K562 treated with DMSO at 1 percent for 4 hours (cell line): ENCODE data around the gene CCDC154. TPM values are rescaled to one million over a fixed set of nuclear protein-coding genes. Genes with fewer than 3 reads are reported as not detected.

ENCODE experiments used
- total RNA-seq: library from RNA; unstranded; fragments of 300-600 nt; gene quantifications from 2 replicates; pipeline ENCODE4 v1.2.3, GENCODE V29; 2022; ENCODE audit not compliant: insufficient read depth

CCDC154 gene, protein sequence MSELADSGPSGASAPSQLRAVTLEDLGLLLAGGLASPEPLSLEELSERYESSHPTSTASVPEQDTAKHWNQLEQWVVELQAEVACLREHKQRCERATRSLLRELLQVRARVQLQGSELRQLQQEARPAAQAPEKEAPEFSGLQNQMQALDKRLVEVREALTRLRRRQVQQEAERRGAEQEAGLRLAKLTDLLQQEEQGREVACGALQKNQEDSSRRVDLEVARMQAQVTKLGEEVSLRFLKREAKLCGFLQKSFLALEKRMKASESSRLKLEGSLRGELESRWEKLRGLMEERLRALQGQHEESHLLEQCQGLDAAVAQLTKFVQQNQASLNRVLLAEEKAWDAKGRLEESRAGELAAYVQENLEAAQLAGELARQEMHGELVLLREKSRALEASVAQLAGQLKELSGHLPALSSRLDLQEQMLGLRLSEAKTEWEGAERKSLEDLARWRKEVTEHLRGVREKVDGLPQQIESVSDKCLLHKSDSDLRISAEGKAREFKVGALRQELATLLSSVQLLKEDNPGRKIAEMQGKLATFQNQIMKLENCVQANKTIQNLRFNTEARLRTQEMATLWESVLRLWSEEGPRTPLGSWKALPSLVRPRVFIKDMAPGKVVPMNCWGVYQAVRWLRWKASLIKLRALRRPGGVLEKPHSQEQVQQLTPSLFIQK
- total RNA-seq: 0.69 TPM in 1 of 2 replicates, not detected in the other

DNA sequence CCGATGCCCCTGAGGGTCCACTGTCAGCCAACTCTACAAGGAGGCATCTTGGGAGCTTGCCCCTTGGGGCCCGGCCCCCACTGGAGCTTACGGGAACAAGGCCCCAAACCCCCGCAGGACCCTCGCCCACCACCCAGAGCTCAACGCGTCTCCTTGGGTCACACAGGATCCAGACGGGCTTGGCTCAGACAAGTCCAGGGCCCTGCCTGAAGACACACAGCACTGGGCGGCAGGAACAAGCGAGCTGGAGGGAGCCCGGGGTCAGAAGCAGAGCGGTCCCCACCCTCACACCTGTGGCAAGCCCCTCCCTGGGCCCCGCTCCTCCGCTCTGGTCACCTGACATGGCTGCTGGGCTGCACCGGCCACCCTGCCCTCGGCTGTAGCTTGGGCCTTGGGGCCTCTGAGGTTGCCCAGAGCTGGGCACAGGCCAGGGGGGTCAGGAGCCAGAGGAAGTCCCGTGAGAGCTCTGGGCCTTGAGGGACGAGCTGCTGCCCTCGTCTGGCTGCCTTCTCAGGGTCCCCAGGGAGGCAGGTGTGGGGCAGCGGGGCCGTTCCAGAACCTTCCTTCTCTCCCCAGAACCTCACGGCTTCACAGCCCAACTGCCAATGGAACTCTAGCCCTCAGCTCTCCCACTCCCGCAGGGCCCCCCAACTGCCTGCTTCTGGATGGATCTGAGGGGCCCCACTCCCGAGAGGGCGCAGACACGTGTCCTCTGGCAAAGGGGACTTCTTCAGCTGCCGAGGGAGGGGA is at the start of gene CCDC154:
TSS of gene CCDC154 (minus strand) at position 577 of the 750 bp plus-strand sequence. CDS start at position 343, 234 bp downstream.

GRCh38 chr16:1492923-1493745 is 48.8 kb upstream of the CCDC154 start, which contains the start of gene TELO2:
Gene TELO2 (plus strand): TSS chr16:1493360. CDS start chr16:1494282, 922 bp downstream.

DNA sequence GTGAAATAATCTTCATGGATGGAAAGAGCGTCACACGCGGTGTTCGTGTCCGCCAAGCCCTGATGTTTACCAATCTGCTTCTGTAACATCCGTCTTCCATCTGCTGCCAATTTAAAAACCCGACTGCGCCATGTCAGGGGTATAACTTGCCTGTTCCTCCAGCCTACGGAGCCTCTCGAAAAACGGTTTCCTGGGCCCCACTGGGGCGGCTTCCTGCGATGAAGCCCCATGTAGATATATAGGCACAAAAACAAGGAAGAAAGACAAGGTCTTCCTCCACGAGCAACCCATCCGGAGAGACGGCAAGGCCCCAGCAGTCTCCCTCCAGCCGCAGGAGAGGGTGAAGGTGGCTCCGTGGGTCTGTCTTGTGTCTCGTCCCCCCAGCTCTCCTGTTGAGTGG is 44.3 kb upstream of the CCDC154 start, which contains the start of gene PTX4:
TSS of gene PTX4 (minus strand) at position 326 of the 400 bp plus-strand sequence. CDS start at position 291, 35 bp downstream.

GRCh38 chr16:1474796-1475551 is 30.6 kb upstream of the CCDC154 start, which contains the start of gene CLCN7:
Gene CLCN7 (minus strand): TSS chr16:1475028. CDS start chr16:1474974, 54 bp downstream.

GRCh38 chr16:1430759-1431496 is 13.4 kb downstream of the CCDC154 start, which contains the start of gene PERCC1:
Gene PERCC1 (plus strand): TSS chr16:1431078. CDS start chr16:1432594, 1,516 bp downstream.

DNA sequence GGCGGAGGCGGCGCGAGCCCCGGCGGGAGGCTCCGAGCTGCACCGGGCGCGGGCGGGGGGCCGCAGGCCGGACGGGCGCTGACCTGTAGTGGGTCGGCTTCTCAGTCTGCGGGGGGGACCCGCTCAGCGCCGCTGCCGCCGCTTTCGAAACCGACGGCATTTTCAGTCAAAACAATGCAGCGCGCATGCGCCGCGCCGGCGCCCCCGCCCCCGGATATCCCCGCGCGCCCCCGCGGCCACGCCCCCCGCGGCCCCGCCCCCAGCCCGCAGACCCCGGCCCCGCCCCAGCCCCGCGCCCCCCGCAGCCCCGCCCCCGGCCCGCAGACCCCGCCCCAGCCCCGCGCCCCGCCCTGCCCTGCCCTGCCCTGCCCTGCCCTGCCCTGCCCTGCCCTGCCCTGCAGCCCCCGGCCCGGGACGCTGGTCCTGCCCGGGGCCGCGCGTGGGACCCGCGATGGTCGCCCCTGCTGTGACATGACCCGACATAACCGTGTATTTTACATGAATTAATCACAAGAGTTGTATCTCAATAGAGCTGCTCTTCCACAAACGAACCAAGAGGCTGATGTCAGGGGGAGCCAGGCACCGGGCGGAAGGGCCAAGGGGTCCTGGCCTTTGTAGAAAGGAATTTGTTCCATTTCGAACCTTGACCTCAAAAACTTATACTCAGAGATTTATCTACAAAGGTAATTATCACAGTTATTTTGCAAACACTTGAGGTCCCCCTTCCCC is 29.7 kb downstream of the CCDC154 start, which contains the start of gene UNKL:
TSS of gene UNKL (minus strand) at position 173 of the 729 bp plus-strand sequence. CDS start at position 160, 13 bp downstream.

Other genes starting within 250 kb of the CCDC154 start
- not detected in 2 replicates for gene TPSG1, start 219.3 kb downstream of the CCDC154 start, total RNA-seq
- not detected in 2 replicates for gene TPSB2, start 214.4 kb downstream of the CCDC154 start, total RNA-seq
- gene TPSAB1, start 203.9 kb downstream of the CCDC154 start, total RNA-seq: not detected in 2 replicates
- not detected in 2 replicates for gene TPSD1, start 188.5 kb downstream of the CCDC154 start, total RNA-seq
- gene UBE2I, start 134.9 kb downstream of the CCDC154 start, total RNA-seq: 70.3 and 70.7 TPM in 2 replicates
- 7.1 and 9.3 TPM in 2 replicates for gene BAIAP3, start 110.9 kb downstream of the CCDC154 start, total RNA-seq
- 58.6 and 74.0 TPM in 2 replicates for gene TSR3, start 92.7 kb downstream of the CCDC154 start, total RNA-seq
- gene GNPTG, start 92.6 kb downstream of the CCDC154 start, total RNA-seq: 25.5 and 25.7 TPM in 2 replicates
- gene UNKL, start 29.9 kb downstream of the CCDC154 start, total RNA-seq: 23.3 and 28.4 TPM in 2 replicates
- 20.7 TPM in 2 replicates for gene UQCC4, start 23.8 kb downstream of the CCDC154 start, total RNA-seq
- gene PERCC1, start 13.5 kb downstream of the CCDC154 start, total RNA-seq: not detected in 2 replicates
- gene CLCN7, start 30.5 kb upstream of the CCDC154 start, total RNA-seq: 145 and 149 TPM in 2 replicates
- not detected in 2 replicates for gene PTX4, start 44.4 kb upstream of the CCDC154 start, total RNA-seq
- gene TELO2, start 48.8 kb upstream of the CCDC154 start, total RNA-seq: 40.1 and 48.0 TPM in 2 replicates
- gene TMEM204, start 89.1 kb upstream of the CCDC154 start, total RNA-seq: not detected in 2 replicates
- 7.6 and 7.7 TPM in 2 replicates for gene IFT140, start 167.5 kb upstream of the CCDC154 start, total RNA-seq
- 9.3 and 14.1 TPM in 2 replicates for gene CRAMP1, start 167.8 kb upstream of the CCDC154 start, total RNA-seq
- gene JPT2, start 233.7 kb upstream of the CCDC154 start, total RNA-seq: 45.2 and 46.3 TPM in 2 replicates